Natural killer cell (primary cell): ENCODE results near the gene SH3PXD2A. TPM values are rescaled to one million over a fixed set of nuclear protein-coding genes. Genes with fewer than 3 reads are reported as not detected.

Experiments used
- ATAC-seq, 3 donors: fragments of 150-1000 bp in 2 of 3; fragments of 200-7000 bp in 1 of 3; cut with Tn5 transposase; 1 replicate in 1 of 3; 2 replicates in 2 of 3; pipeline ENCODE4 v1.10.0; 2021; ENCODE audit warnings: mild to moderate bottlenecking in 2 of 3, moderate library complexity in 2 of 3
- DNase-seq, 2 donors: peaks; one replicate each; pipeline versions ENCODE4 v3.0.0 to v3.0.0-alpha.2; 2013 to 2021; ENCODE audit warnings: mixed read lengths in 1 of 2
- H3K27ac ChIP-seq: one replicate; pipeline ENCODE4 v1.5.1; 2013; ENCODE audit warnings: mild to moderate bottlenecking, low read length
- H3K27me3 ChIP-seq: one replicate; pipeline ENCODE4 v1.6.1; 2013; ENCODE audit warnings: low read length; ENCODE audit not compliant: control insufficient read depth, insufficient read depth
- H3K36me3 ChIP-seq: one replicate; pipeline ENCODE4 v1.6.1; 2013; ENCODE audit warnings: low read length; ENCODE audit not compliant: control insufficient read depth, insufficient read depth
- H3K4me1 ChIP-seq: one replicate; pipeline ENCODE4 v1.6.1; 2013; ENCODE audit warnings: low read length; ENCODE audit not compliant: control insufficient read depth, insufficient read depth
- H3K4me3 ChIP-seq: one replicate; pipeline ENCODE4 v1.5.1; 2013; ENCODE audit warnings: low read length
- H3K9me3 ChIP-seq: one replicate; pipeline ENCODE4 v1.6.1; 2013; ENCODE audit warnings: low read length; ENCODE audit not compliant: control insufficient read depth, insufficient read depth
- H3K27ac Mint-ChIP-seq, 2 donors: one replicate each; pipeline ENCODE4 v1.8.0; 2022; ENCODE audit warnings: mild to moderate bottlenecking in 2 of 2, mixed read lengths in 2 of 2, moderate library complexity in 1 of 2
- H3K27me3 Mint-ChIP-seq, 2 donors: one replicate each; pipeline ENCODE4 v1.8.0; 2022; ENCODE audit warnings: low read depth in 2 of 2, mixed read lengths in 2 of 2
- H3K36me3 Mint-ChIP-seq: one replicate; pipeline ENCODE4 v1.8.0; 2022; ENCODE audit warnings: mixed read lengths
- H3K4me1 Mint-ChIP-seq, 2 donors: one replicate each; pipeline ENCODE4 v1.8.0; 2022; ENCODE audit warnings: mixed read lengths in 2 of 2
- H3K4me3 Mint-ChIP-seq: one replicate; pipeline ENCODE4 v1.8.0; 2022; ENCODE audit warnings: mild to moderate bottlenecking, moderate library complexity, mixed read lengths
- H3K9me3 Mint-ChIP-seq, 2 donors: one replicate each; pipeline ENCODE4 v1.8.0; 2022; ENCODE audit warnings: mixed read lengths in 2 of 2
- CTCF ChIP-seq: fragments of 200-600 bp; IDR thresholded peaks from one replicate; pipeline ENCODE4 v1.8.0; 2022; ENCODE audit warnings: antibody characterized with exemption
- WGBS: methylation state at CpG from one replicate; pipeline ENCODE4 v1.1.7; 2013; ENCODE audit warnings: missing lambda C conversion rate; ENCODE audit not compliant: insufficient coverage; 5-methylcytosine and 5-hydroxymethylcytosine counted together
- intact Hi-C: fragments of 100-400 bp; cut with micrococcal nuclease; formaldehyde crosslinking; loops from one replicate; pipeline ENCODE4 v1.14.2; 2022
- total RNA-seq, 4 donors: library from RNA; stranded (reverse); fragments of 120-200 nt in 1 of 4; gene quantifications; one replicate each; pipeline versions ENCODE4 v1.2.3 to v1.2.4, GENCODE V29; 2013 to 2022

Gene SH3PXD2A
- total RNA-seq, 3 donors from 2014 or later (not counting 1 experiment from before 2014, with no cell fraction given) = 3.3 to 7.0 (median 4.9) TPM

- no peak for DNase-seq
- no peak for ATAC-seq
- Mint-ChIP-seq H3K9me3 (no peaks in the 10 kb centered on the region), H3K4me1 (peaks cover 25% of the 10 kb centered on the region in 2 donors), H3K4me3 (no peak overlapping the region), H3K27me3 (peaks cover 0 to 3% of the 10 kb centered on the region in 2 donors), H3K27ac (no peak overlapping the region), H3K36me3 (no peaks in the 10 kb centered on the region)
- no peak overlapping the region for H3K4me3 ChIP-seq
- no peaks in the 10 kb centered on the region for H3K36me3 ChIP-seq
- intact Hi-C loops = no loop called here
- no peak for TF ChIP-seq CTCF
- H3K4me1 ChIP-seq = peaks cover 33% of the 10 kb centered on the region
- no peaks in the 10 kb centered on the region for H3K27me3 ChIP-seq
- H3K27ac ChIP-seq = no peak overlapping the region
- no peaks in the 10 kb centered on the region for H3K9me3 ChIP-seq
- WGBS = 92% methylated on average over 2 of the region's 2 CpGs
Observed at GRCh38 chr10:103770139-103770538, 85.2 kb downstream of the SH3PXD2A start.

- H3K9me3 ChIP-seq = no peaks in the 10 kb centered on the region
- no peak overlapping the region for H3K27ac ChIP-seq
- intact Hi-C loops = no loop called here
- ATAC-seq (no peak), DNase-seq (no peak)
- no peaks in the 10 kb centered on the region for H3K27me3 ChIP-seq
- Mint-ChIP-seq H3K36me3 (no peaks in the 10 kb centered on the region), H3K9me3 (no peaks in the 10 kb centered on the region), H3K4me3 (no peak overlapping the region), H3K27ac (no peak overlapping the region), H3K4me1 (peaks cover 31 to 32% of the 10 kb centered on the region in 2 donors), H3K27me3 (peaks cover 0 to 3% of the 10 kb centered on the region in 2 donors)
- TF ChIP-seq CTCF = no peak
- H3K36me3 ChIP-seq = no peaks in the 10 kb centered on the region
- WGBS = 89% methylated on average over 4 of the region's 10 CpGs
- peaks cover 41% of the 10 kb centered on the region for H3K4me1 ChIP-seq
- no peak overlapping the region for H3K4me3 ChIP-seq
Observed at GRCh38 chr10:103769176-103769575, 86.2 kb downstream of the SH3PXD2A start.

GRCh38 chr10:103768345-103768744 lies 87.0 kb downstream of the SH3PXD2A start:
- H3K27ac Mint-ChIP-seq = no peak overlapping the region

More at GRCh38 chr10:103768345-103768744, 87.0 kb downstream of the SH3PXD2A start:
- H3K4me1 Mint-ChIP-seq = peaks cover 40% of the 10 kb centered on the region in 2 donors
- ATAC-seq = no peak
- TF ChIP-seq CTCF = no peak
- intact Hi-C loops = no loop called here
- H3K36me3 Mint-ChIP-seq = no peaks in the 10 kb centered on the region
- H3K4me3 Mint-ChIP-seq = no peak overlapping the region
- DNase-seq = no peak
- H3K36me3 ChIP-seq = no peaks in the 10 kb centered on the region
- H3K27me3 Mint-ChIP-seq = peaks cover 0 to 3% of the 10 kb centered on the region in 2 donors
- H3K9me3 Mint-ChIP-seq = no peaks in the 10 kb centered on the region
- no peak overlapping the region for H3K27ac ChIP-seq
- H3K4me1 ChIP-seq = peaks cover 49% of the 10 kb centered on the region
- no peaks in the 10 kb centered on the region for H3K9me3 ChIP-seq
- H3K27me3 ChIP-seq = no peaks in the 10 kb centered on the region
- WGBS = 88% methylated on average over 11 of the region's 11 CpGs
- H3K4me3 ChIP-seq = no peak overlapping the region
